OCI-LY3 (cell line): Measurements from ENCODE around the gene PALLD.

Experiments
- CTCF ChIP-seq: fragments of 200-600, 300-600 bp; sonication (generic); IDR thresholded peaks from 2 replicates; pipeline ENCODE4 v1.5.1; 2014; ENCODE audit warnings: antibody characterized with exemption, low read length, low read depth
- EZH2phosphoT487 ChIP-seq: fragments of 200-600 bp; shearing (Covaris generic); IDR thresholded peaks from 2 replicates; pipeline ENCODE4 v1.6.1; 2018; ENCODE audit warnings: antibody characterized with exemption, mixed run types, low read depth

GRCh38 chr4:168537571-168537970 is 40.7 kb downstream of the PALLD start:
- TF ChIP-seq CTCF: no peak
- no peak for TF ChIP-seq EZH2phosphoT487
